ENCODE results near the gene CCDC182.

The CCDC182 gene

DNA sequence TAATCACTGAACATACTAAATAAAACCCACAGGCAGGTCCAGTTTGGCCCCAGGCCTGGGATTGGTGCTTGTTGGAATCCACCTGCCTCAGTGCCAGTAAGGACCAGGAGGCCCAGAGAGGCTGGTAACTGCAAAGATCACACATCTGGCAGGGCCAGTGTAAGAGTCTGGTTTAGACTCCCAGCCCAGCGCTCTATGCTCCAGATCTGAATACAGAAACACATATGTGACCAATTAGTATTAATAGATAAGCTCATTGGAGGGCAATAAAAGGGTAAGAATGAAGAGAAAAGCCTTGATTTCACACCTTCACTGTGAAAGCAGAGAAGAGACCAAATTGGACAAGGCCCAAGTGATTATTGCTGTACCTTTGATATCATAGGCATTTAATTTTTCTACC lies 13.6 kb upstream of the CCDC182 start:
- FAIRE-seq (no peak), DNase-seq (ENCODE audit: extremely low spot score, insufficient read length, low read depth) (no peak)

- FAIRE-seq (no peak), DNase-seq (ENCODE audit: extremely low spot score, insufficient read length, low read depth) (no peak)
Observed at GRCh38 chr17:57757735-57758134, 12.6 kb upstream of the CCDC182 start.

DNA sequence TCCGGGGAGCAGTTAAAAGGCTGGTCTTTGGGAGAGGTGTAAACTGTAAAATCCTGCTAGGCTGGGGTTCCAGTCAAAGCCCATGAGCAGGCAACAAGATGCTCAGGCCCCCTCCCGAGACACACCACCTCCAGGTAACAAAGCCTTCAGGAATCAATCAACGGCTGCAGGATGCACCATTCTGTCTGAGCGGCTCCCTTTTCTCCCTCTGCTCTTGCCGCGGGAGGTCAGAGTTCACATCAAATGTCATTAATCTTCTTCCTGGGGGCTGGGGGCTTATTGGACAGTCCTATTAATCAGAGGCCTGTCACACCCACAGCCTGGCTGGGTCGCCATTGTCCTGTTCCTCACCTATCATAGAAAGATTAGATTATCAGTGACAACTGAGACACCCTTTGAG lies 11.9 kb upstream of the CCDC182 start:
- DNase-seq (ENCODE audit: extremely low spot score, insufficient read length, low read depth) (no peak), FAIRE-seq (no peak)

GRCh38 chr17:57755480-57756070 lies 10.5 kb upstream of the CCDC182 start:
- FAIRE-seq (no peak), DNase-seq (ENCODE audit: extremely low spot score, insufficient read length, low read depth) (no peak)

- no peak for DNase-seq (ENCODE audit: extremely low spot score, insufficient read length, low read depth)
- FAIRE-seq = no peak
Observed at GRCh38 chr17:57752031-57752905, 7.2 kb upstream of the CCDC182 start.

GRCh38 chr17:57751348-57751971 lies 6.4 kb upstream of the CCDC182 start:
- no peak for DNase-seq (ENCODE audit: extremely low spot score, insufficient read length, low read depth)
- no peak for FAIRE-seq

GRCh38 chr17:57750895-57751294 lies 5.8 kb upstream of the CCDC182 start:
- FAIRE-seq (no peak), DNase-seq (ENCODE audit: extremely low spot score, insufficient read length, low read depth) (no peak)

GRCh38 chr17:57750109-57750871 lies 5.2 kb upstream of the CCDC182 start:
- FAIRE-seq (no peak), DNase-seq (ENCODE audit: extremely low spot score, insufficient read length, low read depth) (no peak)

- DNase-seq (ENCODE audit: extremely low spot score, insufficient read length, low read depth) (no peak), FAIRE-seq (no peak)
Observed at GRCh38 chr17:57749701-57750100, 4.6 kb upstream of the CCDC182 start.

- FAIRE-seq (peak; percentile 87), DNase-seq (ENCODE audit: extremely low spot score, insufficient read length, low read depth) (no peak)
Observed at GRCh38 chr17:57747221-57748017, 2.3 kb upstream of the CCDC182 start.

- DNase-seq (ENCODE audit: extremely low spot score, insufficient read length, low read depth) (no peak), FAIRE-seq (no peak)
Observed at GRCh38 chr17:57746221-57746620, 1.1 kb upstream of the CCDC182 start.

- DNase-seq (ENCODE audit: extremely low spot score, insufficient read length, low read depth) = no peak
- no peak for FAIRE-seq
Observed at GRCh38 chr17:57744195-57745170, 616 bp downstream of the CCDC182 start.

- FAIRE-seq (no peak), DNase-seq (ENCODE audit: extremely low spot score, insufficient read length, low read depth) (no peak)
Observed at GRCh38 chr17:57740235-57740528, 4.9 kb downstream of the CCDC182 start.

DNA sequence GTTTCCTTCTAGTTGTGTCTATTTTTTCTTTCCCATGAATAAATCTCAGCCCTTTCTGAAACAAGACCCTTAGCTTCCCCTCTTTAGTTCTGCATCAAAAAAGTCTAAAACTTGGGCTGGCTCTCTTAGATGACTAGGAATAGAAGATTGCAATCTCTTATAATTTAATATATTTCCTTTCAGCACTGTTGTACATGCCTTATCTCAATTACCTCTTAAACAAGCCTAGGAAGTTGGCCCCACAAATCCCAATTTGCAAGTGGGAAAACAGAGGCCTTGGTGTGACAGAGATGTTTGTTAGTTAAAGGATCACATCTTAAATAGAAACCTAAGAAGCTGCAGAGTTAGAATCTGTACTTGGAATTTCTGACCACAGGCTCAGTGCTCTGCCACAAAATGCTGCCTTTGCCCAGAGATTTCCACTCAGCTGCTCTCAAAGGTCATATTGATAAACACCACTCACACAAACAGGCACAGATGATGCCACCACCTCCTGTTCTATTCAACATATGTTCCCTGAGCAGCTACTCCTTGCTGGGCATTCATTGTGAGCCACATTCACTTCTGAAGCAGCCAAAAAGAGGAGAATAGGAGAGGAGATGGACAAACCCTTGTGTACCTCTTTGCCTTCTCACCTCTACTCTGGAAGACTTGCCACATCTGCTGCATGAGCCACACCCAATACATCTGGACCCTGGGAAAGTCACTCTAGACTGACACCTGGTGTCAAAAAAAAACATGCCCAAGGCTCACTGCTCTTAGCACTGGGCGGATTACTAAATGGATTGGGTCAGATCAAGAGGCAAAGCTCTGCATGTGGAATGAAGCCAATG lies 5.5 kb downstream of the CCDC182 start:
- FAIRE-seq = peak; percentile 76

DNA sequence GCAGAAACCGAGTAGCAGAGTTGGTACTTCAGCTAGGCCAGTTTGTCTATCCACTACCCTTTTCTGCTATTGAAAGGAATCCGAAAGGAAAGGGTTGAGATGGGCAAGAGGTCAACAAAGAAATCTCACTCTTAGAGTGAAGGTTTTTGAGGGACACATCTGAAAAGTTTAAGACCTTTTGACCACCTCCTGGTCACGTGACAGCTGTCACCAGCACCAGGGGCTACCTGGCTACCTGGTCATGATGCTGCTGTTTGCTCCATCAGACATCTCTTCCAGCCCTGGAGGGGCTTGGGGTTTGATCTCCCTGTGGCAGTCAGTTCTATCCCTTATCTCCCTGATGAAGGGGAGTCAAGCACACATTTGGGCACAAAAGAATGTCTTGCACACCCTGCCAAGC lies 7.6 kb downstream of the CCDC182 start:
- FAIRE-seq = no peak
- no peak for DNase-seq (ENCODE audit: extremely low spot score, insufficient read length, low read depth)

More for the DNA sequence above, 5.5 kb downstream of the CCDC182 start:
- DNase-seq (ENCODE audit: extremely low spot score, insufficient read length, low read depth) = no peak

DNA sequence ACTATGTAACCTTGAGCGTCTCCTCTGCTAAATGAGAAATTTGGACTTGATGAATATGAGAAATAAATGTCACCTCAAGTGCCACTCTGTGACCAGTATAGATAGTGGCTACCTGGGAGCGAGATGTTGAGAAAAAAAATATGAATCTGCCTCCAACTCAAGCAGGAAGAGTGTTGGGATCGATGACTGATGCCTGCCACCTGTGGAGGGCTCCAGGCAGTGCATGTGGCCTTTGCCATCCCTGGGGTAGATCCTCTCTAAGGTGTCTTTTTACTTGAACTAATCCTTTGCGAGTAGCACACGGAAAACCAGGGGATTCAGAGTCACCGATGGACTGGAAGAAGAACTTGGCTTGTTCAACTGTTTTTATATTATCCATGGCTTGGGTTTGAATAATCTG lies 9.4 kb downstream of the CCDC182 start:
- DNase-seq (ENCODE audit: extremely low spot score, insufficient read length, low read depth) (no peak), FAIRE-seq (peak; percentile 42)

DNA sequence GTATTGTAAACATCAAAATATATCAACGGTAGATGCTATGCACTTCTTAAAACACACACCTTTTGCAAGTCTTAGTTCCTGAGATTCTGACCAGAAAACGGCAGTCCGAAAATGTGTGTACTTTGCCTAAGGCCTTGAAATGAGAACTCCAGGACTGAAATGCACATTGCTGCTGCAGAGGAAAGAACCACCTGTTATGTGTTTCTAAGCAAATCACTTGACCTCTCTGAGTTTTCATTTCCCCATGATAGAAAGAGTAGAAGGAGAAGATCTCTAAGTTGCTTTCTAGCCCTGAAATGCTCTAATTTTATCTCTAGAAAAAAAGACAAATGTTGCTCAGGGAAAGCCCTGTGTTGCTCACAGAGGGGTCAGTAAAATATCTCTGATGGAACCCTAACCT lies 9.9 kb downstream of the CCDC182 start:
- no peak for FAIRE-seq

DNA sequence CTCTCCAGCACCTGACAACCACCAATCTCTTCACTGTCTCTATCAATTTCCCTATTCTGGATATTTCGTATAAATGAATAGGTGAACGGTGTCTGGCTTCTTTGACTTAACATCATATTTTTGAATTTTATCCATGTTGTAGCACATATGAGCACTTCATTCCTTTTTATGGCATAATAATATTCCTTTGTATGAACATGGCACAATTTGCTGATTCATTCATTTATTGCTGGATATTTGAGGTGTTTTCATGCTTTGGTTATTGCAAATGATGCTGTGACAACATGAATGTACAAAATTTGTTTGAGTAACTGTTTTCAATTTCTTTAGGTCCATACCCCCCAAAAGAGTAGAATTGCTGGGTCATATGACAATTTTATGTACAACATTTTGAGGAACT lies 12.0 kb downstream of the CCDC182 start:
- DNase-seq (ENCODE audit: extremely low spot score, insufficient read length, low read depth) = no peak
- FAIRE-seq = no peak

More for the DNA sequence above, 9.9 kb downstream of the CCDC182 start:
- DNase-seq (ENCODE audit: extremely low spot score, insufficient read length, low read depth) = no peak

Data from GM18507 (cell line).